Upper lobe of right lung (tissue), 1 donor: Measurements from ENCODE around the gene SLC9A6. TPM values are rescaled to one million over a fixed set of nuclear protein-coding genes. Genes with fewer than 3 reads are reported as not detected.

Source experiments
- ATAC-seq: fragments of 200-7000 bp; cut with Tn5 transposase; one replicate; pipeline ENCODE4 v1.9.1; 2020; ENCODE audit warnings: mild to moderate bottlenecking, moderate library complexity
- DNase-seq: peaks from one replicate; pipeline ENCODE4 v3.0.0-alpha.2; 2020
- H3K27ac ChIP-seq: fragments of 200-600 bp; one replicate; pipeline ENCODE4 v1.8.0; 2022
- H3K27me3 ChIP-seq: fragments of 200-600 bp; one replicate; pipeline ENCODE4 v1.8.0; 2022; ENCODE audit warnings: mild to moderate bottlenecking
- H3K36me3 ChIP-seq: fragments of 200-600 bp; one replicate; pipeline ENCODE4 v1.8.0; 2022
- H3K4me1 ChIP-seq: fragments of 200-600 bp; one replicate; pipeline ENCODE4 v1.8.0; 2022
- H3K4me3 ChIP-seq: fragments of 200-600 bp; one replicate; pipeline ENCODE4 v1.8.0; 2022; ENCODE audit warnings: mild to moderate bottlenecking
- H3K9me3 ChIP-seq: fragments of 200-600 bp; one replicate; pipeline ENCODE4 v1.8.0; 2022
- CTCF ChIP-seq: fragments of 200-600 bp; IDR thresholded peaks from one replicate; pipeline ENCODE4 v1.8.0; 2022; ENCODE audit warnings: antibody characterized with exemption
- intact Hi-C: fragments of 100-400 bp; cut with DNase I; formaldehyde crosslinking; loops from one replicate; pipeline ENCODE4 v1.11.0; 2022
- total RNA-seq: library from RNA; stranded (reverse); fragmentation: NEBNext Ultra II Directional; extraction: Animal tissue kit (Norgen Biotek cat#: 25700); gene quantifications from one replicate; pipeline ENCODE4 v1.2.1, GENCODE V29; 2021
- donor health status: DM: no; HTN: yes; CAD: no; lungs with severe emphysema.

Gene SLC9A6
- total RNA-seq, 1 donor from 2014 or later: 13.2 TPM

DNA sequence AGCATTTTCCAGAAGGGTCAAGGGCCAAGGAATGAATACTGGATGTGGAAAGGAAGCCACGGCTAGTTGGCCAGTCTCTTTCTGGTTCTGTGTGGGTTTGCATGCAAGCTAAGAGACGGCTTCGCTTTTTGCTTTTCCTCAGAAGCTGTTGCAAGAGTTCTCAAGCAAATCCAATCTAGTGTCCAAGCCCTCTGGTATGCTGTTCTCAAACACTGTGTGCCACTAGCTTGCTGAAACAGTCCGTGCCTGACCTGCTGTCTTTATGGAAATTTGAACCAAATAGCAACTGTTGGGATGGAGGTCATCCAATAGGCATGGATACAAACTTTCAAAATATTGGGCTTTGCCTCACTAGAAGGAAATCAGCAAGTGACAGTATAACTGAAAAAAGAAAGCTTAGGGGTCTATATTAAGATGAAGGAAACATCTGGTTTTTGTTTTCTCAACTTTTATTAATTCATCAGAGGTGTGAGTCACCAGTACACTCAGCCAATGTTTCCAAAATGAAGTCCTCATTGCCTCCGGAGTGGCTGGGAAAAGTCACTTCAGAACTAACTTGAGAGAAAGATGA is 70.5 kb downstream of the SLC9A6 start:
- H3K27me3 ChIP-seq: no peaks in the 10 kb centered on the region
- H3K4me1 ChIP-seq: no peaks in the 10 kb centered on the region
- ATAC-seq (peak; percentile 35), DNase-seq (no peak)
- intact Hi-C loops: no loop called here
- no peak overlapping the region for H3K4me3 ChIP-seq
- peak overlapping the region; percentile 60 for H3K27ac ChIP-seq
- no peaks in the 10 kb centered on the region for H3K36me3 ChIP-seq
- no peaks in the 10 kb centered on the region for H3K9me3 ChIP-seq
- no peak for TF ChIP-seq CTCF

GRCh38 chrX:136057567-136057966 is 72.3 kb downstream of the SLC9A6 start:
- intact Hi-C loops: no loop called here
- Histone ChIP-seq H3K4me3 (no peak overlapping the region), H3K4me1 (no peaks in the 10 kb centered on the region), H3K27me3 (no peaks in the 10 kb centered on the region), H3K27ac (no peak overlapping the region), H3K9me3 (no peaks in the 10 kb centered on the region), H3K36me3 (no peaks in the 10 kb centered on the region)
- no peak for TF ChIP-seq CTCF
- ATAC-seq: no peak
- no peak for DNase-seq

DNA sequence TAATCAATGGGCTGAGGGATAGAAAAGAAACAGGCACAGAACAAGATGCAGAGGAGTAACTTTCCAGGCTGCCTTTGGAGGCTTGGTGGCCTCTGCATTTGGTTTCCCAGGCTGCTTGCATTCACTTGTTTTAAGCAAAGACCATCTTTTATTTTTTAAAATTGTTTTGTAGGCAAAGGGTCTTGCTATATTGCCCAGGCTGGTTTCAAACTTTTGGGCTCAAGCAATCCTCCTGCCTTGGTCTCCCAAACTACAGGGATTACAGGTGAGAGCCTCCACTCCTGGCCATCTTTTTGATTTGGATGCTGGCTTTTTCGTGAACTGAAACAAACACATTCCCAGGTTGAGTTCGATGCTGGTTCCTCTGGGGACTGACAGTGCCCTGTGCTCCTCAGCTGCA is 74.1 kb downstream of the SLC9A6 start:
- Histone ChIP-seq H3K27ac (no peak overlapping the region), H3K9me3 (no peaks in the 10 kb centered on the region), H3K36me3 (no peaks in the 10 kb centered on the region), H3K27me3 (no peaks in the 10 kb centered on the region), H3K4me1 (no peaks in the 10 kb centered on the region), H3K4me3 (no peak overlapping the region)
- intact Hi-C loops: no loop called here
- ATAC-seq (no peak), DNase-seq (no peak)
- no peak for TF ChIP-seq CTCF

GRCh38 chrX:136061286-136061685 is 76.1 kb downstream of the SLC9A6 start:
- Histone ChIP-seq H3K4me3 (no peak overlapping the region), H3K4me1 (no peaks in the 10 kb centered on the region), H3K27ac (no peak overlapping the region), H3K27me3 (no peaks in the 10 kb centered on the region), H3K9me3 (no peaks in the 10 kb centered on the region), H3K36me3 (no peaks in the 10 kb centered on the region)
- TF ChIP-seq CTCF: no peak
- ATAC-seq (no peak), DNase-seq (no peak)
- intact Hi-C loops: no loop called here

DNA sequence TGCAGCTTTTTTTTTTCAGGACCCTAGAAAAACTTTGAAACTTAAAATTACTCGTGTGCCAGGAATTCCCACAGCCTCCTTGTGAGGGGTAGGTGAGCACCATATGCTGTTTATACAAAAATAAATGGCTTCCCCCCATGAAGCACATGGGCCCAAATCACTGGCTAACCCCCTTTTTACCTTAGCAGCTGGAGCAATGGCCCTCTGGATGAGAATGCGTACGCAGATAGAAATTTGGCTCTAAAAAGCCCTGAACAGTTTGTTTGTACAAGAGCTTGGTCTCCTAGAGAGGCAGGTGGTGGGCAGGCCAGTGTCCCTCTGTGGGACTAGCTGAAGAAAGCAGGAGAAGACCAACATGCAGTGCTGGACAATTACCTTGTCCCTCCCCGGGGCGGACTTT is 76.5 kb downstream of the SLC9A6 start:
- DNase-seq: no peak
- Histone ChIP-seq H3K36me3 (no peaks in the 10 kb centered on the region), H3K4me1 (no peaks in the 10 kb centered on the region), H3K27ac (no peak overlapping the region), H3K27me3 (no peaks in the 10 kb centered on the region), H3K9me3 (no peaks in the 10 kb centered on the region), H3K4me3 (no peak overlapping the region)
- no peak for ATAC-seq
- TF ChIP-seq CTCF: no peak
- intact Hi-C loops: no loop called here
